Neural progenitor cell (in vitro differentiated cells): ENCODE results near the gene PACS1. TPM values are rescaled to one million over a fixed set of nuclear protein-coding genes. Genes with fewer than 3 reads are reported as not detected.

Experiments
- DNase-seq: peaks from one replicate; pipeline ENCODE4 v3.0.0-alpha.2; 2016; ENCODE audit warnings: low spot score
- H2AFZ ChIP-seq: fragments of 200-600 bp; sonication (generic); replicated peaks from 2 replicates; pipeline ENCODE4 v1.6.1; 2016; ENCODE audit warnings: antibody characterized with exemption
- H3F3A ChIP-seq: fragments of 200-600 bp; sonication (generic); 2 replicates; pipeline ENCODE4 v1.6.1; 2016; ENCODE audit warnings: antibody characterized with exemption, low read depth
- H3K27ac ChIP-seq: fragments of 200-600 bp; sonication (generic); 2 replicates; pipeline ENCODE4 v1.5.1; 2016; ENCODE audit warnings: mild to moderate bottlenecking
- H3K27me3 ChIP-seq: fragments of 200-600 bp; sonication (generic); 2 replicates; pipeline ENCODE4 v1.6.1; 2016; ENCODE audit warnings: mild to moderate bottlenecking, moderate library complexity
- H3K36me3 ChIP-seq: fragments of 200-600 bp; sonication (generic); 2 replicates; pipeline ENCODE4 v1.5.1; 2016
- H3K4me1 ChIP-seq: fragments of 200-600 bp; sonication (generic); 2 replicates; pipeline ENCODE4 v1.6.1; 2016; ENCODE audit warnings: mixed run types
- H3K4me2 ChIP-seq: fragments of 200-600 bp; sonication (generic); 2 replicates; pipeline ENCODE4 v1.6.1; 2016
- H3K4me3 ChIP-seq: fragments of 200-600 bp; sonication (generic); 2 replicates; pipeline ENCODE4 v1.5.1; 2016
- H3K79me2 ChIP-seq: fragments of 200-600 bp; sonication (generic); 2 replicates; pipeline ENCODE4 v1.6.1; 2016; ENCODE audit warnings: low read depth
- H3K9ac ChIP-seq: fragments of 200-600 bp; sonication (generic); 2 replicates; pipeline ENCODE4 v1.6.1; 2016
- H3K9me3 ChIP-seq: fragments of 200-600 bp; sonication (generic); 2 replicates; pipeline ENCODE4 v1.5.1; 2016; ENCODE audit warnings: low read depth
- H4K20me1 ChIP-seq: fragments of 200-600 bp; sonication (generic); 2 replicates; pipeline ENCODE4 v1.6.1; 2016; ENCODE audit warnings: low read depth
- H3K27ac Mint-ChIP-seq: 3 replicates; pipeline ENCODE4 v1.8.0; 2021; ENCODE audit warnings: mixed read lengths
- H3K27me3 Mint-ChIP-seq: 2 replicates; pipeline ENCODE4 v1.8.0; 2022; ENCODE audit warnings: low read depth, mild to moderate bottlenecking, inconsistent platforms, moderate library complexity, mixed read lengths; ENCODE audit not compliant: insufficient read depth
- H3K36me3 Mint-ChIP-seq: 3 replicates; pipeline ENCODE4 v1.8.0; 2021; ENCODE audit warnings: mixed read lengths
- H3K4me1 Mint-ChIP-seq: 3 replicates; pipeline ENCODE4 v1.8.0; 2021; ENCODE audit warnings: mixed read lengths
- H3K4me3 Mint-ChIP-seq: 3 replicates; pipeline ENCODE4 v1.8.0; 2021; ENCODE audit warnings: mild to moderate bottlenecking, moderate library complexity, mixed read lengths
- H3K9me3 Mint-ChIP-seq: 3 replicates; pipeline ENCODE4 v1.8.0; 2020; ENCODE audit warnings: mixed read lengths
- CTCF ChIP-seq: fragments of 200-600 bp; sonication (generic); IDR thresholded peaks from 2 replicates; pipeline ENCODE4 v1.5.1; 2017; ENCODE audit warnings: antibody characterized with exemption, mild to moderate bottlenecking
- EZH2 ChIP-seq: fragments of 200-600 bp; sonication (generic); IDR thresholded peaks from 2 replicates; pipeline ENCODE4 v1.6.1; 2017; ENCODE audit warnings: antibody characterized with exemption, mild to moderate bottlenecking, moderate library complexity
- EZH2phosphoT487 ChIP-seq: fragments of 200-600 bp; sonication (generic); IDR thresholded peaks from 2 replicates; pipeline ENCODE4 v1.6.1; 2017; ENCODE audit warnings: antibody characterized with exemption
- total RNA-seq: library from RNA; depleted of rRNA; stranded (reverse); fragments of >200 nt; gene quantifications from 2 replicates; pipeline ENCODE4 v1.2.3, GENCODE V29; 2015; ENCODE audit warnings: low replicate concordance

Gene PACS1
- total RNA-seq, 1 donor from 2014 or later, result 13.4 TPM

GRCh38 chr11:66220566-66220935 is 150.5 kb downstream of the PACS1 start:
- no peaks in the 10 kb centered on the region for H3K9me3 Mint-ChIP-seq
- no peaks in the 10 kb centered on the region for H3K79me2 ChIP-seq
- no peak overlapping the region for H2AFZ ChIP-seq
- DNase-seq, result no peak
- no peaks in the 10 kb centered on the region for H4K20me1 ChIP-seq
- TF ChIP-seq EZH2phosphoT487, result no peak
- TF ChIP-seq CTCF, result no peak
- TF ChIP-seq EZH2, result no peak
- no peaks in the 10 kb centered on the region for H3K36me3 ChIP-seq
- peak overlapping the region; percentile 53 for H3K27ac Mint-ChIP-seq
- H3K27ac ChIP-seq, result no peak overlapping the region
- peaks cover 16% of the 10 kb centered on the region for H3K36me3 Mint-ChIP-seq
- H3K4me1 ChIP-seq, result no peaks in the 10 kb centered on the region
- peaks cover 8% of the 10 kb centered on the region for H3F3A ChIP-seq
- no peak overlapping the region for H3K4me3 ChIP-seq
- no peaks in the 10 kb centered on the region for H3K27me3 ChIP-seq
- peaks cover 2% of the 10 kb centered on the region for H3K27me3 Mint-ChIP-seq
- H3K4me2 ChIP-seq, result no peak overlapping the region
- no peaks in the 10 kb centered on the region for H3K9me3 ChIP-seq
- peaks cover 22% of the 10 kb centered on the region for H3K4me1 Mint-ChIP-seq
- H3K4me3 Mint-ChIP-seq, result no peak overlapping the region
- H3K9ac ChIP-seq, result no peak overlapping the region

- peaks cover 22% of the 10 kb centered on the region for H3K4me1 Mint-ChIP-seq
- H3K9me3 ChIP-seq, result no peaks in the 10 kb centered on the region
- H3K9me3 Mint-ChIP-seq, result no peaks in the 10 kb centered on the region
- TF ChIP-seq CTCF, result no peak
- no peak for TF ChIP-seq EZH2
- no peak for TF ChIP-seq EZH2phosphoT487
- no peaks in the 10 kb centered on the region for H3K4me1 ChIP-seq
- peaks cover under 1% of the 10 kb centered on the region for H3K27me3 Mint-ChIP-seq
- no peaks in the 10 kb centered on the region for H3K79me2 ChIP-seq
- no peak for DNase-seq
- no peak overlapping the region for H2AFZ ChIP-seq
- no peak overlapping the region for H3K4me2 ChIP-seq
- no peak overlapping the region for H3K4me3 ChIP-seq
- no peak overlapping the region for H3K4me3 Mint-ChIP-seq
- no peaks in the 10 kb centered on the region for H3K27me3 ChIP-seq
- no peaks in the 10 kb centered on the region for H3K36me3 ChIP-seq
- H3K27ac Mint-ChIP-seq, result no peak overlapping the region
- no peak overlapping the region for H3K9ac ChIP-seq
- peaks cover 15% of the 10 kb centered on the region for H3K36me3 Mint-ChIP-seq
- no peaks in the 10 kb centered on the region for H4K20me1 ChIP-seq
- no peak overlapping the region for H3K27ac ChIP-seq
- peaks cover 8% of the 10 kb centered on the region for H3F3A ChIP-seq
Measured at GRCh38 chr11:66221012-66221411, 150.9 kb downstream of the PACS1 start.

- peaks cover 8% of the 10 kb centered on the region for H3F3A ChIP-seq
- H3K27ac Mint-ChIP-seq, result peak overlapping the region; percentile 21
- no peaks in the 10 kb centered on the region for H3K9me3 Mint-ChIP-seq
- no peak for DNase-seq
- no peaks in the 10 kb centered on the region for H3K4me1 ChIP-seq
- no peaks in the 10 kb centered on the region for H3K36me3 ChIP-seq
- H3K79me2 ChIP-seq, result no peaks in the 10 kb centered on the region
- H3K4me2 ChIP-seq, result no peak overlapping the region
- H3K9ac ChIP-seq, result no peak overlapping the region
- TF ChIP-seq EZH2phosphoT487 (no peak), EZH2 (no peak)
- no peak overlapping the region for H3K27ac ChIP-seq
- no peaks in the 10 kb centered on the region for H3K27me3 Mint-ChIP-seq
- H3K9me3 ChIP-seq, result no peaks in the 10 kb centered on the region
- H2AFZ ChIP-seq, result no peak overlapping the region
- H3K36me3 Mint-ChIP-seq, result peaks cover 7% of the 10 kb centered on the region
- H3K27me3 ChIP-seq, result no peaks in the 10 kb centered on the region
- H3K4me3 Mint-ChIP-seq, result peak overlapping the region; percentile 41
- no peak overlapping the region for H3K4me3 ChIP-seq
- H3K4me1 Mint-ChIP-seq, result peaks cover 22% of the 10 kb centered on the region
- no peaks in the 10 kb centered on the region for H4K20me1 ChIP-seq
Measured at GRCh38 chr11:66221726-66222236, 151.7 kb downstream of the PACS1 start.

GRCh38 chr11:66222358-66223149 is 152.5 kb downstream of the PACS1 start:
- Histone ChIP-seq H2AFZ (no peak overlapping the region), H3K27ac (no peak overlapping the region), H3K9ac (no peak overlapping the region), H3K4me2 (no peak overlapping the region), H3K9me3 (no peaks in the 10 kb centered on the region), H3K4me1 (no peaks in the 10 kb centered on the region), H3K79me2 (no peaks in the 10 kb centered on the region), H3K27me3 (no peaks in the 10 kb centered on the region), H3K36me3 (no peaks in the 10 kb centered on the region), H3K4me3 (no peak overlapping the region), H4K20me1 (no peaks in the 10 kb centered on the region), H3F3A (peaks cover 8% of the 10 kb centered on the region)
- DNase-seq, result peak; percentile 97
- no peak overlapping the region for H3K4me3 Mint-ChIP-seq
- H3K27ac Mint-ChIP-seq, result no peak overlapping the region
- TF ChIP-seq CTCF (peak; percentile 100), EZH2 (no peak), EZH2phosphoT487 (no peak)
- H3K27me3 Mint-ChIP-seq, result no peaks in the 10 kb centered on the region
- peaks cover 6% of the 10 kb centered on the region for H3K36me3 Mint-ChIP-seq
- no peaks in the 10 kb centered on the region for H3K9me3 Mint-ChIP-seq
- H3K4me1 Mint-ChIP-seq, result peaks cover 22% of the 10 kb centered on the region
